Activated CD8-positive, alpha-beta T cell treated with anti-CD3 and anti-CD28 coated beads for 36 hours (primary cell): ENCODE results near the gene NPPC. TPM values are rescaled to one million over a fixed set of nuclear protein-coding genes. Genes with fewer than 3 reads are reported as not detected.
A peak's percentile ranks its signal among the peaks of the same experiment; 100 is the strongest.
"Not testable (repeated sequence)": the region's sequence is repeated elsewhere in the genome, so short reads cannot be mapped to it uniquely, and the experiment has no call there.

Experiments
- ATAC-seq: fragments of 200-7000 bp; cut with Tn5 transposase; one replicate; pipeline ENCODE4 v1.10.0; 2021; ENCODE audit warnings: mild to moderate bottlenecking, moderate library complexity
- CTCF ChIA-PET: fragments of 350-600 bp; sonication (Branson Sonifier 250); formaldehyde crosslinking; loops from one replicate; lab custom pipeline; 2021; ENCODE audit warnings: antibody characterized with exemption; lab: Charles Lee
- POLR2A ChIA-PET: fragments of 350-600 bp; sonication (Branson Sonifier 250); formaldehyde crosslinking; loops from one replicate; lab custom pipeline; 2021; ENCODE audit warnings: antibody characterized with exemption; lab: Charles Lee
- DNase-seq: peaks from one replicate; pipeline ENCODE4 v3.0.0-alpha.2; 2020
- H3K27ac Mint-ChIP-seq: one replicate; pipeline ENCODE4 v1.8.0; 2021; ENCODE audit warnings: mild to moderate bottlenecking, mixed read lengths
- H3K27me3 Mint-ChIP-seq: one replicate; pipeline ENCODE4 v1.8.0; 2021; ENCODE audit warnings: mixed read lengths
- H3K36me3 Mint-ChIP-seq: one replicate; pipeline ENCODE4 v1.8.0; 2021; ENCODE audit warnings: low read depth, mixed read lengths
- H3K4me1 Mint-ChIP-seq: one replicate; pipeline ENCODE4 v1.8.0; 2021; ENCODE audit warnings: low read depth, mixed read lengths
- H3K4me3 Mint-ChIP-seq: one replicate; pipeline ENCODE4 v1.8.0; 2021; ENCODE audit warnings: mild to moderate bottlenecking, moderate library complexity, mixed read lengths
- H3K9me3 Mint-ChIP-seq: one replicate; pipeline ENCODE4 v1.8.0; 2021; ENCODE audit warnings: mixed read lengths
- CTCF ChIP-seq: fragments of 200-600 bp; IDR thresholded peaks from one replicate; pipeline ENCODE4 v1.8.0; 2022; ENCODE audit warnings: antibody characterized with exemption, mild to moderate bottlenecking
- intact Hi-C: fragments of 100-400 bp; cut with micrococcal nuclease; formaldehyde crosslinking; loops from one replicate; pipeline ENCODE4 v1.10.0; 2022
- total RNA-seq, 2 experiments: library from RNA; stranded (reverse); gene quantifications; one replicate each; pipeline ENCODE4 v1.2.3, GENCODE V29; 2021

NPPC gene
- total RNA-seq, 2 experiments from 2014 or later = 3.5 to 4.7 TPM

- no peak for TF ChIP-seq CTCF
- ATAC-seq (no peak), DNase-seq (no peak)
- no peaks in the 10 kb centered on the region for H3K36me3 Mint-ChIP-seq
- H3K9me3 Mint-ChIP-seq = no peaks in the 10 kb centered on the region
- ChIA-PET POLR2A (no interaction called here), CTCF (interaction anchor here (2.6 to 4.4 kb wide), 2 partner anchors 10 to 13 kb away, joined by 10 to 28 read pairs; no protein-coding TSS in a partner anchor)
- H3K27me3 Mint-ChIP-seq = no peaks in the 10 kb centered on the region
- no peak overlapping the region for H3K4me3 Mint-ChIP-seq
- intact Hi-C loops = no loop called here
- no peak overlapping the region for H3K27ac Mint-ChIP-seq
- peaks cover 16% of the 10 kb centered on the region for H3K4me1 Mint-ChIP-seq
Observed at GRCh38 chr2:231911381-231911780, 14.8 kb downstream of the NPPC start.

GRCh38 chr2:231910771-231911170 lies 15.4 kb downstream of the NPPC start:
- no peak for TF ChIP-seq CTCF
- intact Hi-C loops = no loop called here
- POLR2A ChIA-PET = no interaction called here
- H3K4me1 Mint-ChIP-seq = peaks cover 16% of the 10 kb centered on the region
- H3K36me3 Mint-ChIP-seq = no peaks in the 10 kb centered on the region
- H3K4me3 Mint-ChIP-seq = no peak overlapping the region
- H3K9me3 Mint-ChIP-seq = no peaks in the 10 kb centered on the region
- no peak overlapping the region for H3K27ac Mint-ChIP-seq
- ATAC-seq (no peak), DNase-seq (no peak)
- CTCF ChIA-PET = interaction anchor here (2.6 to 4.4 kb wide), 2 partner anchors 10 to 14 kb away, joined by 10 to 28 read pairs; no protein-coding TSS in a partner anchor
- H3K27me3 Mint-ChIP-seq = no peaks in the 10 kb centered on the region

GRCh38 chr2:231910161-231910560 lies 16.0 kb downstream of the NPPC start:
- ATAC-seq, H3K27me3 Mint-ChIP-seq, H3K4me3 Mint-ChIP-seq, POLR2A ChIA-PET, H3K9me3 Mint-ChIP-seq, intact Hi-C loops, H3K36me3 Mint-ChIP-seq: not testable (repeated sequence)
- Mint-ChIP-seq H3K4me1 (peaks cover 16% of the 10 kb centered on the region), H3K27ac (peak overlapping the region; percentile 42)
- DNase-seq = peak; percentile 20
- CTCF ChIA-PET = interaction anchor here (1.8 to 4.4 kb wide), 3 partner anchors 9 to 14 kb away, joined by 8 to 28 read pairs (median 10); no protein-coding TSS in a partner anchor

GRCh38 chr2:231909631-231910030 lies 16.6 kb downstream of the NPPC start:
- H3K4me3 Mint-ChIP-seq = no peak overlapping the region
- peak overlapping the region; percentile 68 for H3K27ac Mint-ChIP-seq
- intact Hi-C loops = no loop called here
- no peaks in the 10 kb centered on the region for H3K27me3 Mint-ChIP-seq
- TF ChIP-seq CTCF = no peak
- H3K9me3 Mint-ChIP-seq = no peaks in the 10 kb centered on the region
- ChIA-PET POLR2A (no interaction called here), CTCF (interaction anchor here (1.8 kb wide), 1 partner anchor 9 kb away, joined by 8 read pairs; no protein-coding TSS in a partner anchor)
- no peak for ATAC-seq
- peaks cover 16% of the 10 kb centered on the region for H3K4me1 Mint-ChIP-seq
- no peak for DNase-seq
- no peaks in the 10 kb centered on the region for H3K36me3 Mint-ChIP-seq

GRCh38 chr2:231908584-231908983 lies 17.6 kb downstream of the NPPC start:
- intact Hi-C loops = no loop called here

More at GRCh38 chr2:231908584-231908983, 17.6 kb downstream of the NPPC start:
- Mint-ChIP-seq H3K27ac (no peak overlapping the region), H3K4me3 (no peak overlapping the region), H3K36me3 (no peaks in the 10 kb centered on the region), H3K27me3 (no peaks in the 10 kb centered on the region), H3K9me3 (no peaks in the 10 kb centered on the region), H3K4me1 (peaks cover 16% of the 10 kb centered on the region)
- TF ChIP-seq CTCF = no peak
- ChIA-PET CTCF (interaction anchor here (1.8 to 3.3 kb wide), 3 partner anchors 8 to 416 kb away, joined by 8 to 20 read pairs (median 13); no protein-coding TSS in a partner anchor), POLR2A (no interaction called here)
- ATAC-seq = no peak
- DNase-seq = no peak
